Retina (tissue), 1 donor: Measurements from ENCODE around the gene C19orf25.
"Not testable (repeated sequence)": the region's sequence is repeated elsewhere in the genome, so short reads cannot be mapped to it uniquely, and the experiment has no call there.

Experiments
- DNase-seq: peaks from one replicate; pipeline ENCODE4 v3.0.0-alpha.2; 2016

Gene C19orf25

GRCh38 chr19:1445932-1446712, 32.9 kb downstream of the C19orf25 start:
- DNase-seq: peak; percentile 90

- DNase-seq: peak; percentile 97
These were observed 33.7 kb downstream of the C19orf25 start for GRCh38 chr19:1445185-1445931.

GRCh38 chr19:1441677-1442438, 37.2 kb downstream of the C19orf25 start:
- DNase-seq: no peak

GRCh38 chr19:1441022-1441426, 38.0 kb downstream of the C19orf25 start:
- no peak for DNase-seq

GRCh38 chr19:1440418-1440801, 38.6 kb downstream of the C19orf25 start:
- no peak for DNase-seq

GRCh38 chr19:1439525-1440417, 39.2 kb downstream of the C19orf25 start:
- not testable (repeated sequence) for DNase-seq

GRCh38 chr19:1438933-1439354, 40.1 kb downstream of the C19orf25 start:
- peak; percentile 37 for DNase-seq

- DNase-seq: peak; percentile 99
These were observed 40.7 kb downstream of the C19orf25 start, which contains the start of gene RPS15 for GRCh38 chr19:1438035-1438932. TSS of gene RPS15 (plus strand) at chr19:1438396. CDS start at chr19:1438426, 30 bp downstream.

GRCh38 chr19:1437609-1438008, 41.4 kb downstream of the C19orf25 start:
- DNase-seq: no peak

GRCh38 chr19:1435378-1435989, 43.5 kb downstream of the C19orf25 start:
- no peak for DNase-seq

- DNase-seq: no peak
These were observed 44.4 kb downstream of the C19orf25 start for GRCh38 chr19:1434577-1435060.

GRCh38 chr19:1434040-1434366, 45.0 kb downstream of the C19orf25 start:
- DNase-seq: no peak

- no peak for DNase-seq
These were observed 45.6 kb downstream of the C19orf25 start for GRCh38 chr19:1433119-1434039.

GRCh38 chr19:1432507-1432887, 46.5 kb downstream of the C19orf25 start:
- no peak for DNase-seq

- no peak for DNase-seq
These were observed 47.1 kb downstream of the C19orf25 start for GRCh38 chr19:1431759-1432506.

GRCh38 chr19:1430246-1430645, 48.8 kb downstream of the C19orf25 start:
- DNase-seq: no peak

- no peak for DNase-seq
These were observed 49.3 kb downstream of the C19orf25 start for GRCh38 chr19:1429750-1430149.

GRCh38 chr19:1428738-1429391, 50.1 kb downstream of the C19orf25 start:
- DNase-seq: peak; percentile 26
